HG02870 (cell line): Measurements from ENCODE around the gene NTSR1.
"Not testable (repeated sequence)": the region's sequence is repeated elsewhere in the genome, so short reads cannot be mapped to it uniquely, and the experiment has no call there.

Experiments used
- ATAC-seq: cut with Tn5 transposase; IDR thresholded peaks from one replicate; pipeline ENCODE4 v1.9.1; 2021; ENCODE audit warnings: mild to moderate bottlenecking, moderate library complexity; ENCODE audit not compliant: unreplicated experiment

The NTSR1 gene

GRCh38 chr20:62671765-62672164 lies 36.9 kb upstream of the NTSR1 start:
- ATAC-seq = no peak

DNA sequence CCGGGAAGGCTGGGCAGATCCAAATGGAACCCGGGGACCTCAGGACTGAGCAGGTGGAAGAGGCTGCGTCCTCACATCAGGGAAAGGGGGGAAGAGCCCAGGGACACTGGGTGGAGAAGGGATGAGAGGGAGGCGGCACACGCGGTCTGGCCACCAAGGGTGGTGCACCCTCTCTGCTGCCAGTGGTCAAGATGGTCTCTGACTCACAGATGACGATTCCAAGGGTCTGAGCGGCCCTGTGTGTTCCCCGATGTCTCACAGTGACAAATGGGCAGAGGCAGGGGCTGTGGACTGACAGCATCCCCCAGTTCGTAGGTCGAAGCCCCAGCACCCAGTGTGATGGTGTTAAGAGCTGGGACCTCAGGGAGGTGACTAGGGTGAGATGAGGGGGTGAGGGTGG lies 34.3 kb upstream of the NTSR1 start:
- no peak for ATAC-seq

- ATAC-seq = no peak
Observed at GRCh38 chr20:62675156-62675876, 33.3 kb upstream of the NTSR1 start.

DNA sequence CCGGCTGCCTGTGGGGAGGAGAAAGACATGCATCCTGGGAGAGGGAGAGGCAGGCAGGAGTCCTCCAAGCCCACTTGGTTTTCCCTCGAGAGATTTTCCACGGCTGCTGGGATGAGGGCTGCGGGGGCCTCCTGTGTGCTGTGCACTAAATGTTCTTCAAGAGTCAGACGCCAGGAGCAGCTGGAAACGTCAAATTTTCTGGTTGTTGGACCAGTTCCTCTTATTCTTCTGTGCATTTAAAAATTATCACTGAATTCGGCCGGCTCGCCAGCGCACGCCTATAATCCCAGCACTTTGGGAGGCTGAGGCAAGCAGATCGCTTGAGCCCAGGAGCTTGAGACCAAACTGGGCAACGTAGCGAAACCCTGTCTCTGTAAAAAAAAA lies 32.8 kb upstream of the NTSR1 start:
- ATAC-seq = no peak

DNA sequence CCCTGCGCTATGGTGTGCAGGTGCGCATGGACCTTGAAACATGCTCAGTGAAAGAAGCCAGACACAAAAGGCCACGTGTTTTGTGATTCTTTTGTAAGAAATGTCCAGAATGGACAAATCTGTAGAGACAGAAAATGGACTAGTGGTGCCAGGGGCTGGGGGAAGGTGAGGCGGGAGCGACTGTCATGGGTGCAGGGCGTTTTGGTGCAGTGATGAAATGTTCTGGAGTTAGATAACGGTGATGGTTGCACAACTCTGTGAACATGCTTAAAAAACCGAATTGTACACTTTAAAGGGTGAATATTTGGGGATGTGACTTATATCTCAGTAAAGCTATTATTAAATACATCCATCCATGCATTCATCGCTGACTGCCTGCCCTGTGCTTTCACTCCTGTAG lies 31.7 kb upstream of the NTSR1 start:
- ATAC-seq = no peak

DNA sequence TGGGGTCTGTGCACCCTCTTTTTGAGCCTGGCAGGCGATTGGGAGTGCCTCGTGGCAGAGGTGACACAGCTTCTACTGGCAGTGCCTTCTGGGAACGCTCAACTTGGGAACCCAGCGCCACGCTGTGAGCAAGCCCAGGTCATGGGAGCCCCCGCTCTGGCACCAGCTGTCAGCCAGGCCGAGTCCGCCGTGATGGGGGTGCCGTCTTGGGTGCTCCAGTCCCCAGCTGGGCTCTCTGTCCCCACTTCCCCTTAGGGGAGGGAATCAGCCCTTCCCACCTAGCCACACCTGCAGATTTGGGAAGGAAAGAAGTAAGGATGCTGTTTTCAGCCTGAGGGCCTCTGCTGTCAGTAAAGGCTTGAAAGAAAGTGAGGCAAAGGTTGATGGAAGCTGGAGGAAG lies 31.0 kb upstream of the NTSR1 start:
- no peak for ATAC-seq

DNA sequence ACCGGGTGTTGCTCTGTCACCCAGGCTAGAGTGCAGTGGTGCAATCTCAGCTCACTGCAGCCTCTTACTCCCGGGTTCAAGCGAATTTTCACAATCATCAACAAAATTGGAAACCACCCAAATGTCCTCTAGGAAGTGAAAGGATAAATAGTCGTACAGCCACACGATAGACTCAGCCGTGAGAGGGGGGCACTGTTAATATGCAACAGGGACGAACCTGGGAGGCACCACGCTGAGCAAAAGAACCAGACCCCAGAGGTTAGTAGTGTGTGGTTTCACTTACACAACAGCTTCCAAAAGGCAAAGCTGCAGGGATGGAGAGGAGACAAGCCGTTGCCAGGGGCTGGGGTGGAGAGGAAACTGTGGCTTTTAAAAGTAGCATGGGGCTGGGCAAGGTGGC lies 30.1 kb upstream of the NTSR1 start:
- ATAC-seq = no peak

GRCh38 chr20:62679978-62680589 lies 28.6 kb upstream of the NTSR1 start:
- no peak for ATAC-seq

GRCh38 chr20:62682912-62683517 lies 25.6 kb upstream of the NTSR1 start:
- no peak for ATAC-seq

DNA sequence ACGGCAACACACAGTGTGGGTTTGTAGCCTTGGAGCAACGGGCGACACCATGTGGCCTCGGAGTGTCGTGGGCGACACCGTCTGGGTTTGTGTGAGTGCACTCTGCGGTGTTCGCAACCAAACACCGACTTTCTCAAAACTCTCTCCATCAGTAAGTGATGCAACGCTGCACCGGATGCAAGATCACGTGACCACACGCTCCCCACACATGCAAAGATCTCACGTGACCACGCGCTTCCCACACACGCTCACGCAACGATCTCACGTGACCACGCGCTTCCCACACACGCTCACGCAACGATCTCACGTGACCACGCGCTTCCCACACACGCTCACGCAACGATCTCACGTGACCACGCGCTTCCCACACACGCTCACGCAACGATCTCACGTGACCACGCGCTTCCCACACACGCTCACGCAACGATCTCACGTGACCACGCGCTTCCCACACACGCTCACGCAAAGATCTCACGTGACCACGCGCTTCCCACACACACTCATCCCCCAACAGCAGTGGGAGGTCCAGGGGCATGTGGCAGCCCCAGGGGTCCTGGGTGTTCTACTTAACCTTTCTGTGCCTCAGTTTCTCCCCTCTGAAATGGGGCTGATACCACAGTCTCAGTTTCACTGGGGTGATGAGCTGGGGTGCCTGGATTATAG lies 24.8 kb upstream of the NTSR1 start:
- not testable (repeated sequence) for ATAC-seq

- ATAC-seq = no peak
Observed at GRCh38 chr20:62684981-62685380, 23.7 kb upstream of the NTSR1 start.

- no peak for ATAC-seq
Observed at GRCh38 chr20:62685781-62686555, 22.7 kb upstream of the NTSR1 start.

DNA sequence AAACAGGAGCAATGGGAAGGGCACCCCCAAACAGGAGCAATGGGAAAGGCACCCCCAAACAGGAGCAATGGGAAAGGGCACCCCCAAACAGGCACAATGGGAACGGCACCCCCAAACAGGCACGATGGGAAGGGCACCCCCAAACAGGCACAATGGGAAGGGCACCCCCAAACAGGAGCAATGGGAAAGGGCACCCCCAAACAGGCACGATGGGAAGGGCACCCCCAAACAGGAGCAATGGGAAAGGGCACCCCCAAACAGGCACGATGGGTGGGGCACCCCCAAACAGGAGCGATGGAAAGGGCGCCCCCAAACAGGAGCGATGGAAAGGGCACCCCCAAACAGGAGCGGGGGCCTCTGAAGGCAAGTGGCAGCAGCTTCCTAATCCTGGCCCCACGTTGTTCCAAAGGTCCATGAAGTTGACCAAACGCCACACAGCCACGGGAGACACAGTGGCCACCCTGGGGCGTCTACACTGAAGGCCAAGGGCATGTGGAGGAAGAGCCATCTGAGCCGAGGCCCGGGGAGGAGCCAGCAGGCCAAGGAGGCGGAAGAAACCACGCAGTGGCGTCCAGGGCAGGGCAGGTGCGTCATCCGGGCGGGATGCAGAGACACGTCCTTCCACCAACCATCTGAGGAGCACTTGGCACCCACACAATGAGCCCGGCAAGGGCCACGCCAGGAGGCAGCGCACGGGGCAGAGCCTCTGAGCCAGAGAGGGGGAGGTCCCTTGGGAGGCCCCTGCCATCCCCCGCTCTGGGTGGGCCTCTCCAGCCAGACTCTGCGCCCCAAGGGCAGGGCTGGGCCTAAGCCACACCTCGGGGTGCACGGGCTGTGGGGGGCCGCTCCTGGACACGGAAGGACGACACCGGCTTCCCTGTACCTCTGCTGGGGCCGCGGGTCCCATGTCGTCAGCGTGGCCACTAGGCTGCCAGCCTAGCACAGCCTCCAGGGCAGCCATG lies 21.5 kb upstream of the NTSR1 start:
- ATAC-seq = no peak

GRCh38 chr20:62688083-62688482 lies 20.6 kb upstream of the NTSR1 start:
- no peak for ATAC-seq

- no peak for ATAC-seq
Observed at GRCh38 chr20:62688855-62689460, 19.7 kb upstream of the NTSR1 start.

DNA sequence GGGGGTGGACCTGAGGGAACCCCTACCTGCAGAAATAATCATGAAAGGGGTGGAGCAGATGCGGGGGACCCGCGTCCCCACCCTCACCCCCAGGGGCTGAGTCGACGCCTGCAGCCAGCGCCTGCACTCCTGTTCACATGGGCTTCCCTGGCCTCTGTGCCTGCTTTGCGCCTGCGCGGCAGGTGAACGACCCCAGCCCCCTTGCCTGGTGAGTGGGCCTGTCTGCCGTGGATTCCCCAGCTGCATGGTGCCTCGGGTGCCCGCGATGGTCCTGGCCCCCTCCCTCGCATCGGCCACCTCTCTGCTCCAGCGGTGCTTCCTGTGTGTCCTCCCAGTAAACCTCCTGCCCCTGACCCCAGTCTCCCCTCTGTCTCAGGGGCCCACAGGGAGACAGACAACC lies 18.8 kb upstream of the NTSR1 start:
- ATAC-seq = no peak

DNA sequence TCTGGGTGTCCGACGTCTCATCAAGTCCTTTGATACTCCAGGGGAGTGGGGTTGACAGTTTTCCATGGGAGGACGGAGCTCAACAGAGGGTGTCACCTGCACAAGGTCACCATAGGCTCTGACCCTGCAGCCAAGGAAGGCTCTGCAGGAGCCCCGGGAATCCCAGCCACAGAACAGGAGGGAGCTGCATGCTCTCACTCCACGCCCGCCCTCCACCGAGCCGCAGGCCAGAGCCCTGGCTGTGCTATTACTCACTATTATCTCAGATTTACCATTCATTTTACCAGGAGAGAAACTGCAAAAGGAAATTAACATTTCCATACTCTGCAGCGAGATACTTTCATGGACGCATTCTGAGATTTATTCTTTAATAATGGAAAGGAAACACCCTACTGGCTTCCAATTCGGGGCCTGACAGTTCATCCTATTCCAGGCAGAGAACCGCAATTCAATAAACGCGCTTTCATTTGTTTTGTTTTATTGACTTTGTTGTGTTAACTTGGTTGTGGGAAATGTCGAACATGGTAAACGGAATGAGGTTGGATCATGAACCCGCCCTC lies 18.3 kb upstream of the NTSR1 start:
- no peak for ATAC-seq

GRCh38 chr20:62691487-62691886 lies 17.1 kb upstream of the NTSR1 start:
- no peak for ATAC-seq

GRCh38 chr20:62692176-62692575 lies 16.5 kb upstream of the NTSR1 start:
- ATAC-seq = no peak
